H1 (cell line): ENCODE results near the gene B4GALT5.

Source experiments
- CEBPB ChIP-seq: IDR thresholded peaks from 2 replicates; pipeline ENCODE4 v1.6.1; 2012; ENCODE audit warnings: low read depth, low read length
- CTCF ChIP-seq, 3 experiments: IDR thresholded peaks; 1 replicate in 2 of 3; 2 replicates in 1 of 3; pipeline versions ENCODE4 v1.5.1 to v1.6.1; 2011; ENCODE audit warnings: low read length in 3 of 3, mild to moderate bottlenecking in 3 of 3, inconsistent platforms in 2 of 3, low read depth in 1 of 3, moderate library complexity in 1 of 3; ENCODE audit not compliant: insufficient read depth in 1 of 3; ENCODE audit errors: control extremely low read depth in 1 of 3
- POLR2A ChIP-seq, 2 experiments: IDR thresholded peaks; 1 replicate in 1 of 2; 2 replicates in 1 of 2; pipeline ENCODE4 v1.6.1; 2011; ENCODE audit warnings: low read depth in 2 of 2, low read length in 2 of 2, mild to moderate bottlenecking in 2 of 2; ENCODE audit errors: control extremely low read depth in 1 of 2
- USF2 ChIP-seq: IDR thresholded peaks from 2 replicates; pipeline ENCODE4 v1.6.1; 2011; ENCODE audit warnings: low read length, improper control_type of control experiment

DNA sequence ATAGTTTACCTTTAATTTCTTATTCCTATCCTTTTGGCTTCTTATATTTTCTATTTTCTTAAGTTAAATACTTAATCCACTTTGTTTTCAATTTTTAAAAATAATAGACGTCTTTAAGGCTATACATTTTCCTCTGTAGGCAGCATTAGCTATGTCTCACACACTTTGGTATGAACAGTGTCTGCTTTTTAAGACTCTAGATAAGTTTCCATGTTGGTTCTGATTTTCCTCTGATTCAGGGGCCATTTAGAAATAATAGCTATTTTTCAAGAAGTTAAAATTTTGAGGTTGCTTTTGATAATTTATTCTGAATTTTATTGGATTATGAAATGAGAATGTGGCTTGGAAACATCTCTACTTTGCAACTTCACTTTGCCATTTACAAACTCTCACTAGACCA is 91.4 kb downstream of the B4GALT5 start:
- no peak for TF ChIP-seq CEBPB
- no peak for TF ChIP-seq USF2
- no peak for TF ChIP-seq CTCF (IDR thresholded peaks at IDR 0.05; ENCODE audit: control extremely low read depth in 1 of 3, insufficient read depth in 1 of 3, low read depth in 1 of 3, low read length in 3 of 3)
- TF ChIP-seq POLR2A (IDR thresholded peaks at IDR 0.05; ENCODE audit: control extremely low read depth in 1 of 2, low read depth in 2 of 2, low read length in 2 of 2) = no peak
